HK-2 (cell line): ENCODE measurements around the gene TTLL12.

ENCODE experiments used
- DNase-seq: peaks from one replicate; pipeline ENCODE4 v3.0.0-alpha.2; 2018; ENCODE audit not compliant: unreplicated experiment

TTLL12 gene

DNA sequence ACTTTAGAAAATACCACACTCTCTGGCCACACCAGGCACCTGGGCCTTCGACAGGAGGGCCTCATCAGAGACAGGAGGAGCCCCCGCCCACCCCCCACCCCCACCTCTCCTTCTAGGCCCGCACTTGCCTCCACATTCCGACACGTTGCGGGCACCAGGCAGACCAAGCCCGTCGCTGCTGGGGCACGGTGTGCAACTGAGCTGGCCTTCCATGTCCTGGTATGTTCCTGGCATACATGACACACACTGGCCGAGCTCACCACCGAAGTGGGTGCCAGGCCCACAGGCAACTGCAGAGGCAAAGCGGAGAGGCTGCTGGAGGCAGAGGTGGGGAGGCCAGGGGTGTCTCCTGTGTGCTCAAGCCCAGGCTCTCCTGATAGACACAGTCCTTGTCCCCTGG is 27.0 kb upstream of the TTLL12 start:
- no peak for DNase-seq

DNA sequence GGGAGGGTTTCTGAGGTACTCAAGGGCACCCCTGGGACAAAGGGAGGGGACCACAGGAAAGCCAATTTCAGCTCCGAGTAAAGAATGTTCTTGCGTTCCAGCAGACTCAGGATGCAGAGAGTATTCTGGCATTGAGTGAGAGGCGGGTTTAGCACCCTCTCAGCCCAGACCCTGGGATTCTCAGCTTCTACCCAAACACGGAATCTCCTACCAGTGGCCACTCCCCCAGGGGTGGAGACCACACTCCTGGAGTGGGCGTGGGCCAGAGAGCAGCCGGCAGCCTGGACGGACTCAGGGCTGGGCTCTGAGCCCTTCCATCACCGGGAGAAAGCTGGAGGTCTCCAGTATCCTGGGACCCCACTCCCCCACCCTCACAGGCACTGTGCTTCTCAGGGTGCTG is 26.1 kb upstream of the TTLL12 start:
- DNase-seq: no peak

GRCh38 chr22:43212434-43212952 is 25.6 kb upstream of the TTLL12 start:
- no peak for DNase-seq

- no peak for DNase-seq
These were observed 25.1 kb upstream of the TTLL12 start for GRCh38 chr22:43211941-43212433.

- DNase-seq: no peak
These were observed 23.9 kb upstream of the TTLL12 start for GRCh38 chr22:43210631-43211515.

DNA sequence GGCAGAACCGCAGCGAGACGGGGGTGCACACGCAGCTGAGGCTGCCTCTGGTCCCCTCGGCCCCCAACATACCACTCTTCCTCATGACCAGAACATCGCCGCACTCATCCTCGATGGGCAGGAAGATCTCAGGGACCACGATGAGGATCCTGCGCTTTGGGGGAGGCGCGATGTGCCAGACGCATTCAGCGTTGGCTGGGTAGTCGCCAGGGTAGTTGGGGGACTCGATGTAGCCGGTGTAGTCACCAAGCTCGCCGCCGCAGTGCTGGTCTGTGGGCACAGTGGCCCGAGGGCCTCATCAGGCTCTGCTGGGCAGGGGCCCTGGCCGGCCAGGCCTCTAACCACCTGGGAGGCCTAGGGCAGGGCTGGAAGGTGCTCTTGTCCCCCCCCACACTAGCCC is 23.0 kb upstream of the TTLL12 start:
- DNase-seq: no peak

GRCh38 chr22:43209523-43209890 is 22.6 kb upstream of the TTLL12 start:
- no peak for DNase-seq

- DNase-seq: no peak
These were observed 22.0 kb upstream of the TTLL12 start for GRCh38 chr22:43208703-43209522.

DNA sequence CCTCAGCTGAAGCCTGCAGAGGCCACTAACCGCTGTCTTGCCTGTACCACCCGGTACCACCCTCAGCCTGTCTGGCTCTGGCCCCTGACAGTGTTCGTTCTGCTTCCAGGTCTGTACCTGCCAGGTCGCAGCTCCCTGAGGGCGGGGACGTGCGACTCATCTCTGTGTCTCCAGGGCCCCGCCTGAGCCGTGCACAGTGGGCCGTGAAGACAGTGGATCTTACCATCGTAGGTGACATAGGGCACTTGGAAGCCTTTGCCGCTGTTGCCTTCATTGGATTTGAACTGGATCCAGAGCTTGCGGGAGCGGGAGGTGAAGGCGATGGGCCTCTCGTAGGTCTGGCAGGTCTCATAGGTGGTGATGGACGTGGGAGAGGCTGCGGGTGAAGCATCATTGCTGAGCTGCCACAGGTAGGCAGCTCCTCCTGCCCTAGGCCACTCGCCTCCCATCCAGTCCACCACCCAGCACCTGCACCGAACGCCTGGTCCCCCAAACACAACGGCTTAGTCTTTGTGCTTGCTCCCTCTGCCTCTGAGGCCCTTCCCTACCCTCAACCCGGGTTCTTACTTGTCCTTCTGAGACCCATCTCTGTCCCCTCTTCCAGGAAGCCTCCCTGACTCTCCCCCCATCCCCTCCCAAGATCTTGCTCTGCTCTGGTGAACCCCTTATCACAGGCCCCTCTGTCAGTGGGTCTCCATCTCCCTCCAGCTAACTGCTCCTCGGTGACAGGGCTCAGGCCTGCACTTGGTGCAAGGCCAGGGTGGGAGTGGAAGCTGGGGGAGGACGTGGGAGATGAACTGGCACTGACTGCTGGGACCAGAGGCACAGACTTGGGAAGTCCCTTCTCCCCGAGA is 21.1 kb upstream of the TTLL12 start:
- no peak for DNase-seq

DNA sequence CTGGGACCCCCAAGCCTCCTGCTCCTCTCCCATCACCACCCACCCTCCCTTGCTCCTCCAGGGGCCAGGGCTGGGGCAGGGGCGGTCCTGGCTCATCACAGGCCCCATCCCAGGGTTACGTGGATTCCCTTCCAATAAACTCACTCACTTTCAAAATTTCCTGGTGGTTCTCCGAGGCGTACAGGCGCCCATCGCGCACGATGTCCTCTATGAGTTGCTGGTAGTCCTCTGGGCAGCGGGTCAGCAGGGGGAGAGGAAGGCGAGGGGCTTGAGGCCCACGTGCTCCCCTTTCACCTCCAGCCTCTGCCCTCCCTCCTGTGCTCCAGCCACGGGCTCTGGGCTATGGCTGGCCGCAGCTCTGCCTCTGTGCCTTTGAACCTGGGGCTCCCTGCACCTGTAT is 20.5 kb upstream of the TTLL12 start:
- DNase-seq: no peak

DNA sequence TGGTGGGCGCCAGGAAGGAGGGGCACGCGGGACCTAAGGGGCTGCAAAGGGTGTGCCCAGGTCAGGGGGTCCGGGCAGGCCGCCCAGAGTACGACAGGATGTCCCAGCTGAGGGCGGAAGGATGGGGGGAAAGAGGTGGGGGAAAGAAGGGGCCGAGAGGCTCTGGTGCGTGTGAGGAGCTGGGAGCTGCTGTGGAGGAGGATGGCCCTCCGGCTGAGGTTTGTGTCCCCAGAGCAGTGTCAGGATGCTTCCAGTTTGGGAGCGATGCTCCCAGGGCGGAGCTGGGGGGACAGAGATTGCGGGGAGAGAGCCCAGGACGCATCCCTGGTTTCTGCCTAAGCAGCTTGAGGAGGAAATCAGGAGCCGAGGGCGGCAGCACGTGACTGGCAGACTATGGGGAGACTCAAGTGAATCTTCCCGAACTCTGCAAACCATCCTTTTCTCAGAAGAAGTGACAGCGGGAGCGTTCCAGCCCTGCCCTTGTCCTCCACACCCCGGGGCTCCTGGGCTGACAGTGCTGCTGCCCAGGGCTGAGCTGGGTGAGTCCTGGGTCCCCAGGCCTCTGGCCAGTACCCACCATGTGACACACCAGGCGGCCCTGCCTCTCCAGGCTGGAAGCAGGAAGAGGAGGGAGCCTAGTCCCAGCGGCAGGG is 19.7 kb upstream of the TTLL12 start:
- DNase-seq: no peak

- DNase-seq: no peak
These were observed 19.0 kb upstream of the TTLL12 start for GRCh38 chr22:43205748-43206508.

GRCh38 chr22:43205261-43205691 is 18.3 kb upstream of the TTLL12 start:
- DNase-seq: no peak

DNA sequence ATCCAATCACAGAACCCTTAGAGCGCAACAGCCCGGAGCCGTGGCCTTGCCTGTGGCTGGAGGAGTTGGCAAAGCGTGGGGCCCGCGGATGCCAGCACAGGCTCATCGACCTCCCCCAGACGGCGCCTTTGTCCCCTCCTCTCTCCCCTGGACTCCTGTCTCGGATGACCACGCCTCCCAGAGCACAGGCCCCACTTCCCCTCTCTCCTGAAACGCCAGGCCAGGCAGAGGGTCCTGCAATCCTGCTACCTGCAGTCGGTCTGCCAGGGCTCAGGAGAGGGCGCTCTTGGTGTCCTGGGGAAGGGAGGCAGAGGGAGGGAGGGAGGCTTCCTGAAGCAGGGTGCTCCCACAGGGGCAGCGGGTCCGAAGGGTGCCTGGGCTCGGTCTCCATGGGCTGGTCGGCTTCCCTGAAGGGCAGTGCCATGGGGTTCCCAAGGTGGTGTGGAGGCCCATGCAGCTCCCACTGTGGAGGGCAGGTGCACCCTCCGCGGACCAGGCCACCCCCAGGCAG is 16.6 kb upstream of the TTLL12 start:
- no peak for DNase-seq

GRCh38 chr22:43202756-43203410 is 15.9 kb upstream of the TTLL12 start:
- no peak for DNase-seq

DNA sequence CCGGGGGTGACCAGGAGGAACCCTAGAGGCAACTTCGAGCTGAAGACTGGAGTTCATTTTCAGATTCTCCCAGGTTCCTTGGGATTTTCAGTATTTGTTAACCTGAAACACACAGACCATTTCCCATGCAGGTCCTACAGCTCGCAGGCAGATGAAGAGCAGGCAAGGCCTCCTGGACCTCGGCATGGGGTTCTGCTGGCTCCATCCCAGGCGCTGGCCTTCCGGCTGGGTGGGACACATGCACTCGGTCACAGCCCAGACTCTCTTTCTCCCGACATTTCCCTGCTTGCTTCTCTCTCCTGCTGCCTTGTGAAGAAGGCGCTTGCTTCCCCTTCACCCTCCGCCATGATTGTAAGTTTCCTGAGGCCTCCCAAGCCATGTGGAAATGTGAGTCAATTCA is 15.4 kb upstream of the TTLL12 start:
- DNase-seq: no peak

GRCh38 chr22:43201486-43202219 is 14.7 kb upstream of the TTLL12 start:
- DNase-seq: no peak

- no peak for DNase-seq
These were observed 13.6 kb upstream of the TTLL12 start for GRCh38 chr22:43200555-43200954.

DNA sequence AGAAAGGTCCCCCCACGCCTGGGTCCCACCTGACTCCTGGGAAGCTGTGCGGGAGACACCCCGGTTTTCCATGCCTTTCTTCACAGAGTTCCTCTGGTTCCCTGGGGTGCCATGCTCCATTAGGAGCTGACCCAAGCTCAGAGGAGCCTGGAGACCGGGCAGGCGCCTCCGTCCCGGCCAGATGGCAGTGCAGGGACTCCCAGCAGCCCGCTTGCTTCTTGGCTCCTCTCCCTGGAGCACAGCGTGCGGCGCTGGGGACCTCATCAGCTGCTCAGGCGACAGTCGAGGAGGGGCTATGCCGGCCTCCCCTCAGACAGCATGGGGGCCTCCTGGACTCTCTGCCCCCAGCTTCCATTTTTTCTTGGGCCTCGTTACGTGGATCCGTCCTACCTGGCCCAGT is 13.1 kb upstream of the TTLL12 start:
- DNase-seq: no peak
